SU-DHL-6 (cell line): Measurements from ENCODE around the gene ZMYM5.
A peak's percentile ranks its signal among the peaks of the same experiment; 100 is the strongest.
"Not testable (repeated sequence)": the region's sequence is repeated elsewhere in the genome, so short reads cannot be mapped to it uniquely, and the experiment has no call there.

ENCODE experiments used
- H2AFZ ChIP-seq: fragments of 200-600 bp; sonication (generic); 2 replicates; pipeline ENCODE4 v1.6.1; 2014; ENCODE audit warnings: low read depth, mild to moderate bottlenecking, moderate library complexity, mixed read lengths, antibody characterized with exemption, low read length; ENCODE audit not compliant: severe bottlenecking
- H3F3A ChIP-seq: fragments of 200-600 bp; shearing (Covaris generic); 2 replicates; pipeline ENCODE4 v1.6.0; 2016; ENCODE audit warnings: antibody characterized with exemption, mild to moderate bottlenecking; ENCODE audit not compliant: insufficient read depth
- H3K27ac ChIP-seq: fragments of 200-600 bp; sonication (generic); 2 replicates; pipeline ENCODE4 v1.5.1; 2016; ENCODE audit warnings: low read depth, mild to moderate bottlenecking, low read length, moderate library complexity, mixed read lengths
- H3K27me3 ChIP-seq: fragments of 200-600 bp; sonication (generic), shearing (Covaris generic); 2 replicates; pipeline ENCODE4 v1.6.0; 2014; ENCODE audit warnings: mild to moderate bottlenecking, low read length
- H3K36me3 ChIP-seq: fragments of 200-600 bp; sonication (generic); 2 replicates; pipeline ENCODE4 v1.6.1; 2014; ENCODE audit warnings: mild to moderate bottlenecking, low read length, mixed read lengths
- H3K4me2 ChIP-seq: fragments of 300-600, 200-600 bp; shearing (Covaris generic), sonication (generic); 2 replicates; pipeline ENCODE4 v1.6.0; 2014; ENCODE audit warnings: low read length, low read depth, mild to moderate bottlenecking; ENCODE audit not compliant: poor library complexity, severe bottlenecking
- H3K4me3 ChIP-seq: fragments of 200-600 bp; sonication (generic); 2 replicates; pipeline ENCODE4 v1.5.1; 2014; ENCODE audit warnings: antibody characterized with exemption, low read length, mild to moderate bottlenecking, mixed read lengths; ENCODE audit not compliant: insufficient read depth, poor library complexity, severe bottlenecking
- H3K79me2 ChIP-seq: fragments of 200-600 bp; sonication (generic); 2 replicates; pipeline ENCODE4 v1.6.1; 2014; ENCODE audit warnings: mild to moderate bottlenecking, low read length, moderate library complexity; ENCODE audit not compliant: insufficient read depth
- H3K9ac ChIP-seq: fragments of 200-600 bp; sonication (generic); 2 replicates; pipeline ENCODE4 v1.7.0; 2014; ENCODE audit warnings: mild to moderate bottlenecking, low read length
- H3K9me2 ChIP-seq: fragments of 200-600 bp; sonication (generic); replicated peaks from 2 replicates; pipeline ENCODE4 v1.6.1; 2014; ENCODE audit warnings: low read length; ENCODE audit not compliant: insufficient read depth
- H3K9me3 ChIP-seq: fragments of 200-600 bp; sonication (generic); 2 replicates; pipeline ENCODE4 v1.6.1; 2014; ENCODE audit warnings: low read length, mixed read lengths; ENCODE audit not compliant: insufficient read depth
- H4K20me1 ChIP-seq: fragments of 200-600 bp; sonication (generic); 2 replicates; pipeline ENCODE4 v1.6.1; 2014; ENCODE audit warnings: low read depth, mild to moderate bottlenecking, antibody characterized with exemption, low read length, moderate library complexity, mixed read lengths
- EZH2phosphoT487 ChIP-seq: fragments of 200-600 bp; sonication (generic), shearing (Covaris generic); conservative IDR thresholded peaks from 2 replicates; pipeline ENCODE4 v1.6.1; 2018; ENCODE audit warnings: mild to moderate bottlenecking, antibody characterized with exemption, low read length, moderate library complexity, mixed read lengths
- TF ChIP-seq, protein P1 (sequence below): fragments of 200-600 bp; sonication (generic); IDR thresholded peaks from one replicate; pipeline ENCODE4 v1.5.1; 2017; ENCODE audit warnings: antibody characterized with exemption, mild to moderate bottlenecking, low read length, moderate library complexity; ENCODE audit not compliant: insufficient read depth, poor library complexity, severe bottlenecking

ZMYM5 gene

GRCh38 chr13:19862481-19863313, 752 bp downstream of the ZMYM5 start:
- H2AFZ ChIP-seq: peak overlapping the region; percentile 71
- H3K27ac ChIP-seq: peak overlapping the region; percentile 82

GRCh38 chr13:19861762-19862161, 1.7 kb downstream of the ZMYM5 start:
- H3K79me2 ChIP-seq: peaks cover 48% of the 10 kb centered on the region

More at GRCh38 chr13:19862481-19863313, 752 bp downstream of the ZMYM5 start:
- peak overlapping the region; percentile 92 for H3K4me3 ChIP-seq
- no peaks in the 10 kb centered on the region for H4K20me1 ChIP-seq
- no peaks in the 10 kb centered on the region for H3K36me3 ChIP-seq
- H3K9ac ChIP-seq: peak overlapping the region; percentile 90
- H3F3A ChIP-seq: 0 out of 2 replicates have a peak, but pooled peaks cover 5% of the 10 kb centered on the region
- no peaks in the 10 kb centered on the region for H3K27me3 ChIP-seq
- peaks cover 39% of the 10 kb centered on the region for H3K79me2 ChIP-seq
- H3K4me2 ChIP-seq: peak overlapping the region; percentile 78
- no peaks in the 10 kb centered on the region for H3K9me3 ChIP-seq
- H3K9me2 ChIP-seq: no peaks in the 10 kb centered on the region
- TF ChIP-seq, protein P1, sequence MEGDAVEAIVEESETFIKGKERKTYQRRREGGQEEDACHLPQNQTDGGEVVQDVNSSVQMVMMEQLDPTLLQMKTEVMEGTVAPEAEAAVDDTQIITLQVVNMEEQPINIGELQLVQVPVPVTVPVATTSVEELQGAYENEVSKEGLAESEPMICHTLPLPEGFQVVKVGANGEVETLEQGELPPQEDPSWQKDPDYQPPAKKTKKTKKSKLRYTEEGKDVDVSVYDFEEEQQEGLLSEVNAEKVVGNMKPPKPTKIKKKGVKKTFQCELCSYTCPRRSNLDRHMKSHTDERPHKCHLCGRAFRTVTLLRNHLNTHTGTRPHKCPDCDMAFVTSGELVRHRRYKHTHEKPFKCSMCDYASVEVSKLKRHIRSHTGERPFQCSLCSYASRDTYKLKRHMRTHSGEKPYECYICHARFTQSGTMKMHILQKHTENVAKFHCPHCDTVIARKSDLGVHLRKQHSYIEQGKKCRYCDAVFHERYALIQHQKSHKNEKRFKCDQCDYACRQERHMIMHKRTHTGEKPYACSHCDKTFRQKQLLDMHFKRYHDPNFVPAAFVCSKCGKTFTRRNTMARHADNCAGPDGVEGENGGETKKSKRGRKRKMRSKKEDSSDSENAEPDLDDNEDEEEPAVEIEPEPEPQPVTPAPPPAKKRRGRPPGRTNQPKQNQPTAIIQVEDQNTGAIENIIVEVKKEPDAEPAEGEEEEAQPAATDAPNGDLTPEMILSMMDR: no peak
- no peak for TF ChIP-seq EZH2phosphoT487

DNA sequence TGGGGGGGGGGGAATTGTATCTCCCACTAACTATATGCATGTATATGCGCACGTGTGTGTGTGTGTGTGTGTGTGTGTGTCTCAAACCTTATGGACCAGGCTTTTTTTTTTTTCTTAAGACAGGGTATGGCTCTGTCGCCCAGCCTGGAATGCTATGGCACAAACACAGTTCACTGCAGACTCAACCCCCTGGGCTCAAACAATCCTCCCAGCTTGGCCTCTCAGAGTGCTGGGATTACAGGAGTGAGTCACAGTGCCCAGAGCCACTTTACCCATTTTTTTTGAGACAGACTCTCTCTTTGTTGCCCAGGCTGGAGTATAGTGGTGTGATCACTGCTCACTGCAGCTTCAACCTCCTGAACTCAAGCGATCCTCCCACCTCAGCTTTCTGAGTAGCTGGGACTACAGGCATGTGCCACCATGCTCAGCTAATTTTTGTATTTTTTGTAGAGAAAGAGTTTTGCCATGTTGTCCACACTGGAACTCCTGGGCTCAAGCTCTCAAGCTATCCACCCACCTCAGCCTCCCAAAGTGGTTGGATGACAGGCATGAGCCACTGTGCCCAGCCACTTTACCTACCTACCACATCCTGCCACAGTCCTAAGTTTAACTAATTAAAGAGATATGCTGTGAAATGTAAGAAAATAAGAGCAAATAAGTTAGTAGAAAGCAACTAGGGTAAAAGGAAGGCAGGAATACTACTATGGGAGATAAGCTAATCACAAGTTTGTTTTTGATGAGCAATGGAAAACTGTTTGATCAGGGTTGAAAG, 2.4 kb downstream of the ZMYM5 start:
- peaks cover 55% of the 10 kb centered on the region for H3K79me2 ChIP-seq
- no peaks in the 10 kb centered on the region for H3K36me3 ChIP-seq
- H3K27me3 ChIP-seq: no peaks in the 10 kb centered on the region
- H3K27ac ChIP-seq: no peak overlapping the region
- H3K4me3 ChIP-seq: peak overlapping the region; percentile 92
- H3K9me3 ChIP-seq: no peaks in the 10 kb centered on the region
- peaks cover 10% of the 10 kb centered on the region; the same call in 1 of the 2 replicates for H3F3A ChIP-seq
- peak overlapping the region; percentile 90 for H3K9ac ChIP-seq
- no peak for TF ChIP-seq EZH2phosphoT487
- TF ChIP-seq, protein P1: no peak
- H4K20me1 ChIP-seq: no peaks in the 10 kb centered on the region
- H3K9me2 ChIP-seq: no peaks in the 10 kb centered on the region
- H2AFZ ChIP-seq: no peak overlapping the region
- H3K4me2 ChIP-seq: peak overlapping the region; percentile 78

More at GRCh38 chr13:19861762-19862161, 1.7 kb downstream of the ZMYM5 start:
- Histone ChIP-seq H4K20me1 (no peaks in the 10 kb centered on the region), H3F3A (peaks cover 10% of the 10 kb centered on the region; the same call in 1 of the 2 replicates), H3K27ac (no peak overlapping the region), H3K9me2 (no peaks in the 10 kb centered on the region), H3K27me3 (no peaks in the 10 kb centered on the region), H3K36me3 (no peaks in the 10 kb centered on the region), H3K4me2 (peak overlapping the region; percentile 78), H2AFZ (no peak overlapping the region), H3K9ac (peak overlapping the region; percentile 90), H3K9me3 (no peaks in the 10 kb centered on the region), H3K4me3 (peak overlapping the region; percentile 92)
- TF ChIP-seq, protein P1: no peak
- no peak for TF ChIP-seq EZH2phosphoT487

DNA sequence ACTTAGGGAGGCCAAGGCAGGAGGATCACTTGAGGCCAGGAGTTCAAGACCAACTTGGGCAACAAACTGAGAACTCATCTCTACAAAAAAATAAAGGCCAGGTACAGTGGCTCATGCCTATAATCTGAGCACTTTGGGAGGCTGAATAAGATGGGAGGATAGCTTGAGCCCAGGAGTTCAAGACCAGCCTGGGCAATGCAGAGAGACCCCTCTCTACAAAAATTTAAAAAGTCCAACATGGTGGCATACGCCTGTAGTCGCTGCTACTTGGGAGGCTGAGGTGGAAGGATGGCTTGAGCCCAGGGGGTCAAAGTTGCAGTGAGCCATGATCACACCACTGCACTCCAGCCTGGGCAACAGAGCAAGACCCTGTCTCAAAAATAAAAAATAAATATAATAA, 5.8 kb downstream of the ZMYM5 start:
- H3F3A ChIP-seq, H3K27me3 ChIP-seq, H3K9me3 ChIP-seq, H3K9ac ChIP-seq, H3K36me3 ChIP-seq, H4K20me1 ChIP-seq, H3K4me2 ChIP-seq, H3K27ac ChIP-seq, H2AFZ ChIP-seq, H3K4me3 ChIP-seq, H3K9me2 ChIP-seq: not testable (repeated sequence)
- peaks cover 70% of the 10 kb centered on the region for H3K79me2 ChIP-seq
